HEK293 (cell line): ENCODE data around the gene TM6SF1.

Source experiments
- CTCF ChIA-PET: fragments of 350-600 bp; formaldehyde crosslinking; extraction: SDS; loops from one replicate; lab custom pipeline; 2021; ENCODE audit warnings: antibody characterized with exemption; lab: Yijun Ruan, JAX
- POLR2A ChIA-PET: fragments of 300-600 bp; formaldehyde crosslinking; extraction: SDS; loops from one replicate; lab custom pipeline; 2020; ENCODE audit warnings: antibody characterized with exemption, inconsistent platforms; lab: Yijun Ruan, JAX
- H3K27ac ChIP-seq: fragments of 200-500 bp; sonication (Bioruptor generic); 2 replicates; pipeline ENCODE4 v1.5.1; 2014; ENCODE audit warnings: low read depth, low read length, control low read depth, inconsistent platforms; ENCODE audit errors: extremely low read depth
- H3K36me3 ChIP-seq, 2 experiments: fragments of 200-500 bp in 1 of 2; sonication (Bioruptor generic) in 1 of 2; 1 replicate in 1 of 2; 2 replicates in 1 of 2; pipeline ENCODE4 v1.5.1; 2014 to 2017; ENCODE audit warnings: inconsistent platforms in 2 of 2, low read length in 2 of 2; ENCODE audit not compliant: control insufficient read depth in 2 of 2, insufficient read depth in 1 of 2
- H3K4me1 ChIP-seq: fragments of 200-500 bp; sonication (Bioruptor generic); 2 replicates; pipeline ENCODE4 v1.5.1; 2014; ENCODE audit warnings: mild to moderate bottlenecking, low read length, inconsistent platforms; ENCODE audit not compliant: control insufficient read depth, insufficient read depth
- H3K4me3 ChIP-seq: 2 replicates; pipeline ENCODE4 v1.5.1; 2011; ENCODE audit warnings: low read depth, mild to moderate bottlenecking, control low read depth, low read length, moderate library complexity
- H3K9me3 ChIP-seq: fragments of 200-500 bp; sonication (Bioruptor generic); 2 replicates; pipeline ENCODE4 v1.5.1; 2014; ENCODE audit warnings: low read depth, low read length, inconsistent platforms; ENCODE audit not compliant: control insufficient read depth, insufficient read depth
- EGR2 ChIP-seq: fragments of 450-650 bp; formaldehyde crosslinking; IDR thresholded peaks from 2 replicates; pipeline ENCODE4 v1.5.1; 2016; ENCODE audit warnings: low read depth, missing biosample characterization, missing genetic modification characterization
- GLI4 ChIP-seq: fragments of 450-650 bp; formaldehyde crosslinking; IDR thresholded peaks from 2 replicates; pipeline ENCODE4 v1.5.1; 2016; ENCODE audit warnings: missing biosample characterization, missing genetic modification characterization
- GLIS2 ChIP-seq: fragments of 450-650 bp; formaldehyde crosslinking; IDR thresholded peaks from 2 replicates; pipeline ENCODE4 v1.5.1; 2016; ENCODE audit warnings: missing biosample characterization, missing genetic modification characterization
- KLF1 ChIP-seq: fragments of 450-650 bp; formaldehyde crosslinking; IDR thresholded peaks from 2 replicates; pipeline ENCODE4 v1.5.1; 2016; ENCODE audit warnings: missing biosample characterization, missing genetic modification characterization
- KLF17 ChIP-seq: fragments of 450-650 bp; formaldehyde crosslinking; IDR thresholded peaks from 2 replicates; pipeline ENCODE4 v1.5.1; 2016; ENCODE audit warnings: missing biosample characterization, missing genetic modification characterization
- KLF7 ChIP-seq: fragments of 450-650 bp; formaldehyde crosslinking; IDR thresholded peaks from 2 replicates; pipeline ENCODE4 v1.5.1; 2016; ENCODE audit warnings: missing biosample characterization, missing genetic modification characterization, borderline replicate concordance
- MZF1 ChIP-seq: fragments of 450-650 bp; formaldehyde crosslinking; IDR thresholded peaks from 2 replicates; pipeline ENCODE4 v1.5.1; 2017; ENCODE audit warnings: missing biosample characterization, missing genetic modification characterization, borderline replicate concordance
- SALL2 ChIP-seq: fragments of 450-650 bp; formaldehyde crosslinking; IDR thresholded peaks from 2 replicates; pipeline ENCODE4 v1.5.0; 2017; ENCODE audit warnings: missing biosample characterization, mild to moderate bottlenecking, missing genetic modification characterization, borderline replicate concordance
- SCRT2 ChIP-seq: fragments of 450-650 bp; formaldehyde crosslinking; IDR thresholded peaks from 2 replicates; pipeline ENCODE4 v1.5.1; 2016; ENCODE audit warnings: missing biosample characterization, missing genetic modification characterization
- ZNF10 ChIP-seq: fragments of 450-650 bp; formaldehyde crosslinking; IDR thresholded peaks from 2 replicates; pipeline ENCODE4 v1.5.1; 2017; ENCODE audit warnings: missing biosample characterization, missing genetic modification characterization
- ZNF155 ChIP-seq: fragments of 450-650 bp; formaldehyde crosslinking; IDR thresholded peaks from 2 replicates; pipeline ENCODE4 v1.5.1; 2016; ENCODE audit warnings: missing biosample characterization, missing genetic modification characterization
- ZNF184 ChIP-seq: fragments of 450-650 bp; IDR thresholded peaks from 2 replicates; pipeline ENCODE4 v1.5.1; 2018; ENCODE audit warnings: missing biosample characterization, mild to moderate bottlenecking, missing genetic modification characterization
- ZNF19 ChIP-seq: fragments of 450-650 bp; formaldehyde crosslinking; IDR thresholded peaks from 2 replicates; pipeline ENCODE4; 2016; ENCODE audit warnings: missing biosample characterization, missing genetic modification characterization, low read depth
- ZNF404 ChIP-seq: fragments of 450-650 bp; formaldehyde crosslinking; IDR thresholded peaks from 2 replicates; pipeline ENCODE4 v1.5.1; 2017; ENCODE audit warnings: missing biosample characterization, missing genetic modification characterization
- ZNF449 ChIP-seq: fragments of 450-650 bp; formaldehyde crosslinking; IDR thresholded peaks from 2 replicates; pipeline ENCODE4 v1.5.1; 2017; ENCODE audit warnings: missing biosample characterization, mild to moderate bottlenecking, missing genetic modification characterization, moderate library complexity
- ZNF488 ChIP-seq: fragments of 450-650 bp; formaldehyde crosslinking; IDR thresholded peaks from 2 replicates; pipeline ENCODE4 v1.5.1; 2016; ENCODE audit warnings: missing biosample characterization, missing genetic modification characterization
- ZNF521 ChIP-seq: fragments of 450-650 bp; formaldehyde crosslinking; IDR thresholded peaks from 2 replicates; pipeline ENCODE4 v1.5.1; 2017; ENCODE audit warnings: missing biosample characterization, mild to moderate bottlenecking, missing genetic modification characterization
- ZNF555 ChIP-seq: fragments of 450-650 bp; formaldehyde crosslinking; conservative IDR thresholded peaks from 2 replicates; pipeline ENCODE4 v1.5.1; 2017; ENCODE audit warnings: missing biosample characterization, mild to moderate bottlenecking, missing genetic modification characterization, inconsistent platforms
- ZNF664 ChIP-seq: fragments of 450-650 bp; formaldehyde crosslinking; IDR thresholded peaks from 2 replicates; pipeline ENCODE4 v1.5.1; 2016; ENCODE audit warnings: missing biosample characterization, missing genetic modification characterization
- ZNF830 ChIP-seq: fragments of 450-650 bp; IDR thresholded peaks from 2 replicates; pipeline ENCODE4 v1.5.0; 2018; ENCODE audit warnings: missing biosample characterization, missing genetic modification characterization, low read depth, mild to moderate bottlenecking, moderate library complexity
- TF ChIP-seq, protein P1 (sequence below): fragments of 450-650 bp; IDR thresholded peaks from 2 replicates; pipeline ENCODE4 v1.5.1; 2018; ENCODE audit warnings: missing biosample characterization, mild to moderate bottlenecking, missing genetic modification characterization
- TF ChIP-seq, protein P2 (sequence below): fragments of 450-650 bp; formaldehyde crosslinking; IDR thresholded peaks from 2 replicates; pipeline ENCODE4 v1.5.1; 2016; ENCODE audit warnings: missing biosample characterization, missing genetic modification characterization
- TF ChIP-seq, protein P3 (sequence below): fragments of 450-650 bp; formaldehyde crosslinking; IDR thresholded peaks from 2 replicates; pipeline ENCODE4 v1.5.1; 2016; ENCODE audit warnings: missing biosample characterization, missing genetic modification characterization

Gene TM6SF1

DNA sequence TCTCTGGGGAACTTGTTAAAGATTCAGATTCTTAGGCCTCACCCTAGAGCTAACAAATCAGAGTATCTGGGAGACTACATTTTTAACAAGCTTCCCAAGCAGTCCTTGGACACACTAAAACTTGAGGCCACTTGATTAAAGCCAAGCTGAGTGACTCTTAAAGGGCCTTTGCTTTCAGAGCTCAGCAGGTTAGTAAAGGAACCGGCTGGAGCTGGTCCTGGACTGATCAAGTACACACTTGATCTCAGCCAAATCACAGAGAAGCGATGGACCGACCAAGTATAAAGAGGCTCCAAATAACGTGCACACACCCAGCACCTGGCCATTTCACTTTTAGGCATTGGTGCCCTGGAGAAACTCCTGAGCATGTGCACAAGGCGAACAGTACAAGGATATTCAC is 12.9 kb upstream of the TM6SF1 start:
- Histone ChIP-seq H3K36me3 (no peaks in the 10 kb centered on the region), H3K4me1 (no peaks in the 10 kb centered on the region), H3K9me3 (no peaks in the 10 kb centered on the region), H3K4me3 (no peak overlapping the region)
- CTCF ChIA-PET = no interaction called here
- TF ChIP-seq SALL2 (tag by site-specific recombination) (no peak), ZNF664 (tag by site-specific recombination) (no peak), ZNF449 (no peak), GLIS2 (tag by site-specific recombination) (no peak), ZNF488 (tag by site-specific recombination) (no peak), EGR2 (tag by site-specific recombination) (no peak), ZNF184 (tag by site-specific recombination) (no peak), ZNF10 (no peak), ZNF19 (tag by site-specific recombination) (no peak), ZNF555 (tag by site-specific recombination) (no peak), ZNF830 (tag by site-specific recombination) (no peak), KLF17 (tag by site-specific recombination) (no peak), MZF1 (tag by site-specific recombination) (no peak), KLF1 (tag by site-specific recombination) (no peak)
- TF ChIP-seq, protein P1, sequence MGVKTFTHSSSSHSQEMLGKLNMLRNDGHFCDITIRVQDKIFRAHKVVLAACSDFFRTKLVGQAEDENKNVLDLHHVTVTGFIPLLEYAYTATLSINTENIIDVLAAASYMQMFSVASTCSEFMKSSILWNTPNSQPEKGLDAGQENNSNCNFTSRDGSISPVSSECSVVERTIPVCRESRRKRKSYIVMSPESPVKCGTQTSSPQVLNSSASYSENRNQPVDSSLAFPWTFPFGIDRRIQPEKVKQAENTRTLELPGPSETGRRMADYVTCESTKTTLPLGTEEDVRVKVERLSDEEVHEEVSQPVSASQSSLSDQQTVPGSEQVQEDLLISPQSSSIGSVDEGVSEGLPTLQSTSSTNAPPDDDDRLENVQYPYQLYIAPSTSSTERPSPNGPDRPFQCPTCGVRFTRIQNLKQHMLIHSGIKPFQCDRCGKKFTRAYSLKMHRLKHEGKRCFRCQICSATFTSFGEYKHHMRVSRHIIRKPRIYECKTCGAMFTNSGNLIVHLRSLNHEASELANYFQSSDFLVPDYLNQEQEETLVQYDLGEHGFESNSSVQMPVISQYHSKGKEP (tag by site-specific recombination) = no peak
- TF ChIP-seq, protein P2, sequence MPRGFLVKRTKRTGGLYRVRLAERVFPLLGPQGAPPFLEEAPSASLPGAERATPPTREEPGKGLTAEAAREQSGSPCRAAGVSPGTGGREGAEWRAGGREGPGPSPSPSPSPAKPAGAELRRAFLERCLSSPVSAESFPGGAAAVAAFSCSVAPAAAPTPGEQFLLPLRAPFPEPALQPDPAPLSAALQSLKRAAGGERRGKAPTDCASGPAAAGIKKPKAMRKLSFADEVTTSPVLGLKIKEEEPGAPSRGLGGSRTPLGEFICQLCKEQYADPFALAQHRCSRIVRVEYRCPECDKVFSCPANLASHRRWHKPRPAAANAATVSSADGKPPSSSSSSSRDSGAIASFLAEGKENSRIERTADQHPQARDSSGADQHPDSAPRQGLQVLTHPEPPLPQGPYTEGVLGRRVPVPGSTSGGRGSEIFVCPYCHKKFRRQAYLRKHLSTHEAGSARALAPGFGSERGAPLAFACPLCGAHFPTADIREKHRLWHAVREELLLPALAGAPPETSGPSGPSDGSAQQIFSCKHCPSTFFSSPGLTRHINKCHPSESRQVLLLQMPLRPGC (tag by site-specific recombination) = no peak
- TF ChIP-seq, all 188 proteins: peak for 0
- H3K27ac ChIP-seq = no peak overlapping the region
- POLR2A ChIA-PET = no interaction called here

DNA sequence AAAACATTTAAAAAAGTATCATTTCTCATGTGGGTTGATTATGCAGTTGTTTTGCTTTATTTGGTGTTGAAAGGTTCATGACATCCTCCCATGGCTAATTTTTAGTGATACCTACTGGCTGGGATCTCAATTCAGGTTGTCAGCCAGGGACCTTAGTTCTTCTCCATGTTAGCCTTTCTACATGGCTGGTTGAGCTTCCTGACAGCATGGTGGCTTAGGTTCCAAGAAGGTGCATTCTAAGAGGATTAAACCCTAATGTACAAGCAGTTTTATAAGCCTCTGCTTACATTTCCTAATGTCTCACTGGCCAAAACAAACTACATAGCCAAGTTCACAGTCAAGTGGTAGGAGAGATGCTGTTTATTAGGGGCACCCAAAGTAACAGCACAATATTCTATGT is 9.4 kb upstream of the TM6SF1 start:
- H3K27ac ChIP-seq = no peak overlapping the region
- no peaks in the 10 kb centered on the region for H3K4me1 ChIP-seq
- CTCF ChIA-PET = no interaction called here
- POLR2A ChIA-PET = no interaction called here
- TF ChIP-seq ZNF404 (no peak), GLI4 (tag by site-specific recombination) (no peak), ZNF521 (no peak), ZNF155 (tag by site-specific recombination) (no peak), SCRT2 (tag by site-specific recombination) (no peak), ZNF10 (no peak), KLF7 (tag by site-specific recombination) (no peak)
- TF ChIP-seq, protein P3, sequence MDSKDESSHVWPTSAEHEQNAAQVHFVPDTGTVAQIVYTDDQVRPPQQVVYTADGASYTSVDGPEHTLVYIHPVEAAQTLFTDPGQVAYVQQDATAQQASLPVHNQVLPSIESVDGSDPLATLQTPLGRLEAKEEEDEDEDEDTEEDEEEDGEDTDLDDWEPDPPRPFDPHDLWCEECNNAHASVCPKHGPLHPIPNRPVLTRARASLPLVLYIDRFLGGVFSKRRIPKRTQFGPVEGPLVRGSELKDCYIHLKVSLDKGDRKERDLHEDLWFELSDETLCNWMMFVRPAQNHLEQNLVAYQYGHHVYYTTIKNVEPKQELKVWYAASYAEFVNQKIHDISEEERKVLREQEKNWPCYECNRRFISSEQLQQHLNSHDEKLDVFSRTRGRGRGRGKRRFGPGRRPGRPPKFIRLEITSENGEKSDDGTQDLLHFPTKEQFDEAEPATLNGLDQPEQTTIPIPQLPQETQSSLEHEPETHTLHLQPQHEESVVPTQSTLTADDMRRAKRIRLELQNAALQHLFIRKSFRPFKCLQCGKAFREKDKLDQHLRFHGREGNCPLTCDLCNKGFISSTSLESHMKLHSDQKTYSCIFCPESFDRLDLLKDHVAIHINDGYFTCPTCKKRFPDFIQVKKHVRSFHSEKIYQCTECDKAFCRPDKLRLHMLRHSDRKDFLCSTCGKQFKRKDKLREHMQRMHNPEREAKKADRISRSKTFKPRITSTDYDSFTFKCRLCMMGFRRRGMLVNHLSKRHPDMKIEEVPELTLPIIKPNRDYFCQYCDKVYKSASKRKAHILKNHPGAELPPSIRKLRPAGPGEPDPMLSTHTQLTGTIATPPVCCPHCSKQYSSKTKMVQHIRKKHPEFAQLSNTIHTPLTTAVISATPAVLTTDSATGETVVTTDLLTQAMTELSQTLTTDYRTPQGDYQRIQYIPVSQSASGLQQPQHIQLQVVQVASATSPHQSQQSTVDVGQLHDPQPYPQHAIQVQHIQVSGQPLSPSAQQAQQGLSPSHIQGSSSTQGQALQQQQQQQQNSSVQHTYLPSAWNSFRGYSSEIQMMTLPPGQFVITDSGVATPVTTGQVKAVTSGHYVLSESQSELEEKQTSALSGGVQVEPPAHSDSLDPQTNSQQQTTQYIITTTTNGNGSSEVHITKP = no peak
- TF ChIP-seq, all 188 proteins: peak for 0
- H3K36me3 ChIP-seq = no peaks in the 10 kb centered on the region
- no peak overlapping the region for H3K4me3 ChIP-seq
- no peaks in the 10 kb centered on the region for H3K9me3 ChIP-seq
